Mammary epithelial cell (primary cell): ENCODE data around the gene ARHGEF28.

ENCODE experiments used
- CTCF ChIP-seq, 2 donors: IDR thresholded peaks in 1 of 2; conservative IDR thresholded peaks in 1 of 2; 2 replicates each; pipeline ENCODE4 v1.5.1; 2011 to 2012; ENCODE audit warnings: inconsistent platforms in 2 of 2, low read length in 2 of 2, mild to moderate bottlenecking in 2 of 2, control low read depth in 1 of 2, low read depth in 1 of 2; ENCODE audit not compliant: insufficient read depth in 1 of 2; ENCODE audit errors: extremely low read depth in 1 of 2
- EZH2 ChIP-seq: IDR thresholded peaks from 2 replicates; pipeline ENCODE4 v1.6.1; 2012; ENCODE audit warnings: low read length, inconsistent platforms, borderline replicate concordance

DNA sequence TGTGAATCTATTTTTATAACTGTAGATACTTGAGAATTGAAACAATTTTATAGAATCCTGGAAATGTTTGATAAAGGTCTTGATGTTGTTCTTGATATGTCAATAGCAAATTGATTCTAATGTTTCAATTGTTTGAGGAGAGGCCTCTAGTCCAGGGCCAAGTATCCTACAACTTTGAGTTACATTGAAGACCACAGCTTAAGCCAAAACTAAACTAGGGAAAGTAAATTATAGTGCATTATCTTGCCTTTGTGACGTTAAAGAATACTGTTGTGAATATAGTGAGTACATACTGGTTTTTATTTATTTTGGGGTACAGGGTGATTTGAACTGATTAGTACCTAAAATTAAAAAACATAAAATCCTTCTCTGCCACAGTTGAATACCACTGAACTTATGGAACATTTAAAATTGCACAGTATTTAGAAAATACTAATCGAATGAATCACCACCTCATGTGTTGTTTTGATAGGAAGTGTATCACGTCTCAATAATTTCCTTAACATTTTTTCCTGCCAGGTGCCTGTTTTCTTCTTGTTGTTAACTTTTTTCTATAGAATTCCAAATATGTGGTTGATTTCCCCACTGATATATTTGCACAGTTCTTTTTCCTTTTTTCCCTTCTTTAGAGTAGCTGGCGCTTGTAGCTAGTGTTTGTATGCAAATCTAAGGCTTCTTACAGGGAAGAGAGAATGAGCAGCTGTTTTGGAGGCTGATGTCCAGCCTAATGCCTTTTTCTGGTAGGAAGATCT lies 12.5 kb downstream of the ARHGEF28 start:
- TF ChIP-seq EZH2, result no peak
- TF ChIP-seq CTCF (conservative IDR thresholded peaks at IDR 0.05 in 1 of 2, IDR thresholded peaks at IDR 0.05 in 1 of 2; ENCODE audit: extremely low read depth in 1 of 2, insufficient read depth in 1 of 2, low read depth in 1 of 2, low read length in 2 of 2), result no peak
